Caco-2 (cell line): Measurements from ENCODE around the gene ZNF277. TPM values are rescaled to one million over a fixed set of nuclear protein-coding genes. Genes with fewer than 3 reads are reported as not detected.

Experiments
- BruUV-seq: library from RNA; stranded (reverse); fragments of 400-500 nt; replicated peaks from 2 replicates; lab custom pipeline; 2021; lab: Mats Ljungman, UMichigan
- CTCF ChIA-PET: fragments of 300-600 bp; sonication (Branson Sonifier 250); formaldehyde crosslinking; loops from one replicate; lab custom pipeline; 2022; ENCODE audit warnings: antibody characterized with exemption; lab: Charles Lee
- POLR2A ChIA-PET: fragments of 300-600 bp; sonication (Branson Sonifier 250); formaldehyde crosslinking; loops from one replicate; lab custom pipeline; 2022; ENCODE audit warnings: antibody characterized with exemption; lab: Charles Lee
- DNase-seq, 2 experiments: peaks; one replicate each; pipeline versions ENCODE4 v3.0.0 to v3.0.0-alpha.2; 2020 to 2022
- H3K27me3 ChIP-seq: replicated peaks from 2 replicates; pipeline ENCODE4 v1.6.0; 2011; ENCODE audit warnings: low read length; ENCODE audit not compliant: control insufficient read depth, insufficient read depth
- H3K36me3 ChIP-seq: 2 replicates; pipeline ENCODE4 v1.5.1; 2011; ENCODE audit warnings: low read length; ENCODE audit not compliant: control insufficient read depth, insufficient read depth
- H3K4me1 ChIP-seq: fragments of 250-450 bp; sonication (Bioruptor Pico); 2 replicates; pipeline ENCODE4 v1.5.1; 2020; ENCODE audit warnings: mild to moderate bottlenecking
- H3K4me3 ChIP-seq: 2 replicates; pipeline ENCODE4 v1.5.1; 2011; ENCODE audit warnings: low read depth, mild to moderate bottlenecking, control low read depth, low read length
- H3K9me3 ChIP-seq: fragments of 250-450 bp; sonication (Bioruptor Pico); 2 replicates; pipeline ENCODE4 v1.5.1; 2020; ENCODE audit warnings: mild to moderate bottlenecking, moderate library complexity
- H3K27ac Mint-ChIP-seq: one replicate; pipeline ENCODE4 v1.8.0; 2022; ENCODE audit warnings: mixed read lengths; ENCODE audit not compliant: unreplicated experiment
- H3K27me3 Mint-ChIP-seq: one replicate; pipeline ENCODE4 v1.8.0; 2022; ENCODE audit warnings: mixed read lengths; ENCODE audit not compliant: insufficient read depth, unreplicated experiment
- H3K36me3 Mint-ChIP-seq: one replicate; pipeline ENCODE4 v1.8.0; 2022; ENCODE audit warnings: mild to moderate bottlenecking, mixed read lengths; ENCODE audit not compliant: insufficient read depth, unreplicated experiment
- H3K4me1 Mint-ChIP-seq: one replicate; pipeline ENCODE4 v1.8.0; 2022; ENCODE audit warnings: low read depth, mixed read lengths; ENCODE audit not compliant: unreplicated experiment
- H3K4me3 Mint-ChIP-seq: one replicate; pipeline ENCODE4 v1.8.0; 2022; ENCODE audit warnings: mild to moderate bottlenecking, moderate library complexity, mixed read lengths; ENCODE audit not compliant: unreplicated experiment
- H3K9me3 Mint-ChIP-seq: one replicate; pipeline ENCODE4 v1.8.0; 2022; ENCODE audit warnings: mixed read lengths; ENCODE audit not compliant: unreplicated experiment
- CTCF ChIP-seq, 2 experiments: fragments of 200-600 bp in 1 of 2; IDR thresholded peaks; 1 replicate in 1 of 2; 2 replicates in 1 of 2; pipeline versions ENCODE4 v1.5.1 to v1.8.0; 2011 to 2022; ENCODE audit warnings: antibody characterized with exemption in 1 of 2, control low read depth in 1 of 2, inconsistent platforms in 1 of 2, low read depth in 1 of 2, low read length in 1 of 2, mild to moderate bottlenecking in 1 of 2, moderate library complexity in 1 of 2; ENCODE audit not compliant: insufficient read depth in 1 of 2, severe bottlenecking in 1 of 2, unreplicated experiment in 1 of 2
- intact Hi-C: fragments of 100-400 bp; cut with micrococcal nuclease; formaldehyde crosslinking; loops from one replicate; pipeline ENCODE4 v1.10.0; 2022; ENCODE audit not compliant: unreplicated experiment
- total RNA-seq: library from RNA; stranded (reverse); gene quantifications from 2 replicates; pipeline ENCODE4 v1.2.3, GENCODE V29; 2022

Gene ZNF277
- total RNA-seq, 1 experiment from 2014 or later = 22.8 TPM

DNA sequence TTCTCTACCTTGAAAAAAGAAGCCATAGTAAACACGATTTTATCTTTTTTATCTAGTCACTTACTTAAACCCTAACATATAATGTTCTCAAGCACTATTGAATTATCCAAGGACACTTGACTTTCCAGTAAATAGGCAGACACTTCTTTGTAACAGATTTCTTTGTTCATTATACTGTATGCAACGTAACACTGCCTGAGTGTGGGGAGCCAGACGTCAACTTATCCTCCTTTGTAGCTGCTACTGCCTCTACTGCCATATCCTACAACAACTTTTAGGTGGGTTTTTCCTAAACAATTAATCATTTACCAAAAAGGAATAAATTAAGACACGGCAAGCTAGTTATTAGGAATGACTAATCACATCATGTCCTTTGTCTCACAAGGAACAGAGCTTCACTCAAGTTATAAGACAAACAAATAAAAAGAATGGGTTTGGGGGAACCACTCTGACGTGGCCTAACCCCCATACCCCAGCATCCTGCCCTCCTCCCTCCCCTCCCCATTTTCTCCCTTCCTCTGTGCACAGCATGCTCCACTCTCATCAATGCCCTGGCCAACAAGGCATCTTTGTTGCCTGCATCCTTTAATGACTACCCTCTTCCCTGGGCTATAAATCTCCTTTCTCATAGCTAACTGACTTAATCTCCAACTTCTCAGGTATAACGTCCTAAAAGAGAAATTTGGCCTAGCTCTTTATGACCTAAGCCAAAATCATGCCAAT is 43.5 kb upstream of the ZNF277 start:
- CTCF ChIA-PET = no interaction called here
- TF ChIP-seq CTCF (IDR thresholded peaks at IDR 0.05; ENCODE audit: insufficient read depth in 1 of 2, low read depth in 1 of 2, low read length in 1 of 2, severe bottlenecking in 1 of 2, unreplicated experiment in 1 of 2) = no peak
- H3K4me1 Mint-ChIP-seq = peaks cover 7% of the 10 kb centered on the region
- H3K4me3 ChIP-seq = no peak overlapping the region
- no peaks in the 10 kb centered on the region for H3K9me3 Mint-ChIP-seq
- no peaks in the 10 kb centered on the region for H3K36me3 Mint-ChIP-seq
- H3K27me3 ChIP-seq = no peaks in the 10 kb centered on the region
- no peak for DNase-seq
- H3K27me3 Mint-ChIP-seq = no peaks in the 10 kb centered on the region
- intact Hi-C loops = loop anchor here (5.0 kb wide), 1 partner anchor 44 kb away; the partner anchor contains the start of genes DOCK4 and ZNF277
- H3K4me3 Mint-ChIP-seq = no peak overlapping the region
- peaks cover 24% of the 10 kb centered on the region for H3K4me1 ChIP-seq
- H3K27ac Mint-ChIP-seq = no peak overlapping the region
- POLR2A ChIA-PET = no interaction called here
- BruUV-seq = no TSS peak
- H3K36me3 ChIP-seq = no peaks in the 10 kb centered on the region
- H3K9me3 ChIP-seq = no peaks in the 10 kb centered on the region

DNA sequence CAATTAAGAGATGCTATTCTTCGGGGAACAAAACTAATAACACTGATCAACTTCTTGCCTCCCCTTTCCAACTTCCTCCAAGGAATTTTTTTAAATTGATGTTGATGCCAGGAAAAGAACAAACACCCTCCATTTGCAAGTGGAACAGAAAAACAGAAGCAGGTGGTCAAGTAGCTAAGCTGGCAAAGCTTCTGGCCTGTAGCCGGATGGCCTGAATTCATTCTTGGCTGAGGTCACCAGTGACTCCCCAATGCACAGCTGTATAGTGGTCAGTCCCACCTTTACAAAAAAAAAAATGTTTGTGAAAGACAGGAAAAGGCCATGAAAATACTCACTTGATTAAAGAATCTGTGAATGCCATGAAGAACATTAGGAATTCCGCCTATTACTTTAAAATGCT is 39.3 kb upstream of the ZNF277 start:
- Mint-ChIP-seq H3K36me3 (no peaks in the 10 kb centered on the region), H3K4me3 (no peak overlapping the region), H3K27ac (no peak overlapping the region), H3K9me3 (no peaks in the 10 kb centered on the region), H3K27me3 (no peaks in the 10 kb centered on the region), H3K4me1 (peaks cover 6% of the 10 kb centered on the region)
- Histone ChIP-seq H3K36me3 (no peaks in the 10 kb centered on the region), H3K9me3 (no peaks in the 10 kb centered on the region), H3K4me3 (no peak overlapping the region), H3K4me1 (peaks cover 12% of the 10 kb centered on the region), H3K27me3 (no peaks in the 10 kb centered on the region)
- no peak for DNase-seq
- POLR2A ChIA-PET = no interaction called here
- intact Hi-C loops = no loop called here
- BruUV-seq = no TSS peak
- CTCF ChIA-PET = no interaction called here
- no peak for TF ChIP-seq CTCF (IDR thresholded peaks at IDR 0.05; ENCODE audit: insufficient read depth in 1 of 2, low read depth in 1 of 2, low read length in 1 of 2, severe bottlenecking in 1 of 2, unreplicated experiment in 1 of 2)

- no peaks in the 10 kb centered on the region for H3K27me3 ChIP-seq
- Mint-ChIP-seq H3K4me1 (no peaks in the 10 kb centered on the region), H3K36me3 (no peaks in the 10 kb centered on the region), H3K4me3 (no peak overlapping the region), H3K9me3 (no peaks in the 10 kb centered on the region), H3K27ac (no peak overlapping the region), H3K27me3 (no peaks in the 10 kb centered on the region)
- H3K36me3 ChIP-seq = no peaks in the 10 kb centered on the region
- no TSS peak for BruUV-seq
- H3K4me1 ChIP-seq = no peaks in the 10 kb centered on the region
- H3K4me3 ChIP-seq = no peak overlapping the region
- no peaks in the 10 kb centered on the region for H3K9me3 ChIP-seq
- no peak for TF ChIP-seq CTCF (IDR thresholded peaks at IDR 0.05; ENCODE audit: insufficient read depth in 1 of 2, low read depth in 1 of 2, low read length in 1 of 2, severe bottlenecking in 1 of 2, unreplicated experiment in 1 of 2)
- intact Hi-C loops = no loop called here
- POLR2A ChIA-PET = no interaction called here
- no peak for DNase-seq
- CTCF ChIA-PET = no interaction called here
Observed at GRCh38 chr7:112168915-112169314, 37.6 kb upstream of the ZNF277 start.
